CD4-positive, alpha-beta T cell treated with Interleukin-1 beta for 1 hour (primary cell): ENCODE results near the gene BMF.
"Not testable (repeated sequence)": the region's sequence is repeated elsewhere in the genome, so short reads cannot be mapped to it uniquely, and the experiment has no call there.

Experiments used
- DNase-seq, 2 donors: peaks; one replicate each; pipeline ENCODE4 v3.0.0-alpha.2; 2020 to 2022

The BMF gene, protein sequence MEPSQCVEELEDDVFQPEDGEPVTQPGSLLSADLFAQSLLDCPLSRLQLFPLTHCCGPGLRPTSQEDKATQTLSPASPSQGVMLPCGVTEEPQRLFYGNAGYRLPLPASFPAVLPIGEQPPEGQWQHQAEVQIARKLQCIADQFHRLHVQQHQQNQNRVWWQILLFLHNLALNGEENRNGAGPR

DNA sequence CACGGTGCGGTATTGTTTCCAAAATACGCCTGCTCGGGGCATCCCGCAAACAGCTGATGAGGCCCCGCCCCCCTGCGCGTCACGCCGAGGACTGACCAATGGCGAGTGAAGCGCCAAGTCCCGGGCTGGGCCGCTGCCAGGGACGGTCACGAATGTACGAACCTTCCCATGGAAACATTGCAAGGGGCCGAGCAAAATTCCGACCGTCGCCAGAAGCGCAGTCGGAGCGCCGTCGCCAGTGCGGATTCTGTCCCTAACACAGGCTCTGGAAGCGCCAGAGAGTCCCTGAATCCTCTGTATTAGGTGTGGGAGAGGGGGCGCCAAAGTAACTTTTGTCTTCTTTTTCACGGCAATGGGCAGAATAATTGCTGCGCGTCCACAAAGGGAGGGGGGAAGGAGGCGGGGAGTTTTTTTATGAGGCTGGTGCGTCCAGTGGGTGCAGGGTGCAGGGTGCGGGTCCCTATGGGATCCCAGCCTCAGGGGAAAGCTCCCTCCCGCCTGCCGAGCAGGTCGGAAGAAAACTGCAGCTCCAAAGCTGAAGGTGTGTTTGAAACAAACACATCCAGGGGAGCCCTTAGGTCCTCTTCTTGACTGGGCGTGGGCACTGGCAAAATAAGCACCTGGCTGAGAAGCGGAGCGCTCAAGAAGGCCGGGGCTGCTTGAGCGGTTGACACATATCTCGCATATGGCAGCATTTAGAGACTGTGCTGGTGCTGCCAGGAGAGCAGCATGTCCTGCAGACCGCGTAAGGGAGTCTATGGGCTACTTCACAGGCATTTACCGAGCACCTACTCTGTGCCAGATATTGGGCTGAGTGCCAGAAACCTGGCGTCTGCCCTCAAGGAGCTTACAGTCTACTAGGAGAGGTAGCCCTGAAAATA is at the start of gene BMF:
TSS of gene BMF (minus strand) at position 25 of the 881 bp plus-strand sequence. CDS start 2,793 bp downstream, outside the sequence.
- DNase-seq, result peak; percentile 95 to 96

DNA sequence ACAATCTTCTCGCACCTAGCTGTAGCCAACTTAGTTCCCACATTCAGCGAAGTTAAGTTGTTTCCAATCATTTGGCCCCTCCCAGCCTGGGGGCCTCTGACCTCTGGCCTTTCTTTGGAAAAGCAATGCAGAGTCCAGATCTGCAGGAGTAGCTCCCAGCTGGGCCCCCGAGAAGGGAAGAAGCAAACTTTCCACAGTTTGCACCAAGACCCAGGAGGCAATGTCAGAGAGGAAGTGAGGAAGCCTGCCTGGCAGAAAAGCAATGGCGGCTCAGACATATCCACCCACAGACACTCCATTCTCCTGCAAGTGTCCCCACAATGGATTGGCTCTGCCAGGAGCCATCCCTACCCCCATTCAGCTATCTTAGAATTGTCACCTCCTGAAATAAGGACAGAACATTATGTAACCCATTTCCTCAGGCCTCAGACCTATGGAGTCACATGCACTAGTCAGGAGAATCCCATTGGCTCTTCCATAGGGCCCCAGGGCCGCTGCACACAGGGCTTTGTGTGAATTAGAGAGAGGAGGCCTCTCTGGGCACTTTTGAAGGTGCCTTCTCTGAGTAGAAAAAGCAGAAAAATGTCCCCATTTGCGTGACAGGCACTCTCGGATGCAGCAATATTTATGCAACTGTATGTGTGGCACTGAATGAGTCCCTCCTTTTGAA is 49.2 kb upstream of the BMF start:
- DNase-seq, result no peak

DNA sequence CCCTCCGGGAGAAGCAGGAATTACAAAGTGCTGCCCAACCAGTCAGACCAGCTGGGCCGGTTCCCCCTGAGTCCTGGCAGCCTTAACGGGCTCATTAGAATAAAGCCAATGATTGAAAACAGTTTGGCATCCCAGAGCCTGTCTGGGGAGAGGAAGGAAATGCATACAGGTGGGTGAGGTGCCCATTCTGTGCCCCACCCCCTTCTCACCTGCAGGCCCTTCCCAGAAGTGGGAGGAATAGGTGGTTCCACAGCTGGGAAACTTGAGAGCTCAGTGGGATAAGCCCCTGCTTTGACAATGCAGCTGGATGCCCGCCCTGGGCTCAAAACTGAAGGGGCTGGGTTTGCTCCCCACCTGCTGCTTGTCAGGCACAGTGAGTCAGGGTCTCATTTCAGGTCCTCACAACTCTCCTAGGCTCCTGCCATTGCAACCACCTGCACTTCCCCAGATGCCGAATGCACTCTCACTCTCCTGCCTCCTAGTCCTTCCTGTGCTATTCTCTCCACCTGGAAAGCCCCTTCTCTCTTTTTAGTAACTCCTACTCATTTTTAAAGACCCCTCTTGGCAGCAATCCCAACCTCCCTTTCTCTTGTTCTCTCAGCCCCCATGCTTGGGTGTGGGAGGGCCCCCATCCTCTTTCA is 46.7 kb upstream of the BMF start:
- no peak for DNase-seq

DNA sequence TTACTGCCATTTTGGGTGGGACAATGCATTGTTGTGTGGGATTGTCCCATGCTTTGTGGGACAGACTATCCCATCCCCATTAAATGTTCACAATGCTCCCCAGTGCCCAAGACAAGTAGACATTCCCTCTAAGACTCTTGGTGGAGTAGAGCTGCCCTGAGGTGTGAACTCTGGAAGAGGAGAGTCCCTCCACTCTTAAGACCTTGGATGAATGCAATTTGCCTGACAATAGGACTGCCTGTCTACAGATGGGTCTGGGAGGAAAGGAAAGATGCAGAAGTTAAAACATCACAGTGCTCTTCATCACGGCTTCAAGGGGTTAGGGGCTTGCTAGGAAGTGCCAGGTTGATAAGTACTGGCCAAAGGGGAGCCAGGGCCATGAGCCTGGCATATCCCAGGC is 46.1 kb upstream of the BMF start:
- not testable (repeated sequence) for DNase-seq

DNA sequence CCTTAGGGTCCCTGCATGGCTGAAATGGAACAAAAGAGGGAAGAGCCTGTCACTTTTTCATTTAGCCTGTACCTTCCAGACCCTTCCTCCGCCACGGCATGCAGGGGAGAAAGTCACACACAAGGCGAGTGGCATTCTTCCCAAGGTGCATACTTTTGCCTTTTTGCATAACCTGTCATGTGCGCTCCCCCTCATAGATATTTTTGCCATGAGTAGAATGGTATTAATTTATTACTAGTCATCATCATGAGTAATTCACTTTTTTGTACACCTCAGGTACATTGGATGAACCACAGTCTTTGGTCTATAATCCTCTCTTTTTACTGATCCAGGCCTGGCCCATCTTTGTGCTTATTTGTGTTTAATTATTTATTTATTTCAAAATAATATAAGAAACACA is 43.3 kb upstream of the BMF start:
- no peak for DNase-seq

DNA sequence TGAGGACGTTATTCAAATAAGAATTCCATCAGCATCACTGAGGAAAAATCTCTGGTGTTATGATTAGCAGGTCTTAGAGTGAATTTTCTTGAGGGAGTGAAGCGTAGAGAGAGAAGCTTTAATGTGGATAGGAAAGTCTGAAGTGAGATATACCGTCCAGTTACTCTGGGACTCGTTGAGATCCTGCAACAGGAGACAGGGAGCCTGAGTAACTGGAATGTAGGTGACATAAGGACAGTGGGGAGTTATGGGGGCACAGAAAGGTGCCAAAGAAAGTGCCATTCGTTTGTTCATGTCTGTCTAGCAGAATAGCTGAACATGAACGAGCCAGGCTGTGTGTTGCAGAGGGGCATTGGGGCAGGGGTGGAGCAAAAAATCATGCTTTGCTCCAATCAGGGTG is 42.8 kb upstream of the BMF start:
- DNase-seq, result no peak

DNA sequence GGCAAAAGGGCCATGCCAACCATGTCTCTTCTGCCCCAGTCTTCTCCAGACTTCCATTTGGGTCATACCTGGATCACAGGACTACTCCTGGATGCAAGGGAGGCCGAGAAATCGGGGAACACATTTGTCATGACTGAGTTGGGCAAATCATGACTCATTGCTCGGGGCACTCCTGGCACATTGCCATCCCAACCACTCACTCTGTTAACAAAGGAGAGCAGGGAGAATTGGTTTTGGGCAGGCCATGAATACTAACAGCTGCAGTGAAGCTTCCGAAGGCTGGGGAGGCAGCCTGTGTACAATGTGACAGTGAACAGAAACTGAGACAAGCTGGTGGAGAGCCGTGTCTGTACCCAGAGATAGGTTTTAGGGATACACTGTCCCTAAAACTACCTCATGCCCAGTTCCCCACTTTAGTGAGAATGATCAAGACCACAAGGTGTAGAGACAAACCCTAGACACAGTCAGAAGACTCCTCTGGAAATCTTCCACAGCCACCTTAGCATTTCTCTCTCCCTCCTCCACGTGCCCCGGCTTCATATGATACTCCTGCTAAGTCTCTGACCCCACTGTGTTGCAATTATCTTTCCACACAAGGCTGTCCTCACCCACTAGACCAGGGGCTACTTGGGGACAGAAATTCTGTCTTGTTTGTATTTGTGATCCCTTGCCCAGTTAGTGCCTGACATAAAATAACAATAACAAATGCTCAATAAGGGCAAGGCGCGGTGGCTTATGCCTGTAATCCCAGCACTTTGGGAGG is 41.7 kb upstream of the BMF start:
- peak in 1 of 2 donors; percentile 9 for DNase-seq

DNA sequence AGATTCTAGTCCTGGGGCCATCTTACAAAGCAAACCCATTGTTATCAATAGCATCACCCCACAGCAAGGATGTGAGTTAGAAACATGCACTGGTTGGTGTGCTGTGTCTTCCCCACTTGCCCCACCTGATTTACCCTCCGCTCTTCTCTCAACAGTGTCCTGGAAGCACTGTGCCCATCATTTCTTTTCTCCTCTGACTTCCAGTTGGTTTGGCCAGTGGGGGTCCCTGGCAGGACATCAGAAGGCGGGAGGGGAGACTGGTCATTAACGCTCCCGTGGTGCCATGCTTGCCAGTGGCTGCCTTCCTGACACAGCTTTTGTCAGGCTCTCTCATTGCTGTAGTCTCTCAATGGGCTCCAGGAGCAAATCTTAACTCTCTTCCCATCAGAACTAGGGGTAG is 40.7 kb upstream of the BMF start:
- no peak for DNase-seq

DNA sequence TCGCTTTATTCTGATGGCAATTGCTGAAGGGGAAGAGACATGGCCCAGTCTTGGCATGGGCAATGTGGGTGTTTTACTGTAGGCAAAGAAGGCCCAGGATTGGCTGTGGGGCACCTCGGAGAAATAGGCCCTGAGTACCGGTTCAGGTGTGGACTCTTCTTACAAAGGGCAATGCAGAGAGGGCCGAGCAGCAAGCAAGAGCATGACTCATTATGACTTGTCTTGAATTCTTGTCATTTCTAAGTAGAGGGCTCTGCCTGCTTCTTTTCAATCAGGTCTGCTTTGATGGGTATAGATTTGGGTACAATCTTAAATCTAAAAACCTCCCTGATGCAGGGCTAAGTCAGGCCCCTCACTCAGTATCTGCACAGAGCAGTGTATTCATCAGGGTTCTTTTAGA is 37.4 kb upstream of the BMF start:
- DNase-seq, result no peak

DNA sequence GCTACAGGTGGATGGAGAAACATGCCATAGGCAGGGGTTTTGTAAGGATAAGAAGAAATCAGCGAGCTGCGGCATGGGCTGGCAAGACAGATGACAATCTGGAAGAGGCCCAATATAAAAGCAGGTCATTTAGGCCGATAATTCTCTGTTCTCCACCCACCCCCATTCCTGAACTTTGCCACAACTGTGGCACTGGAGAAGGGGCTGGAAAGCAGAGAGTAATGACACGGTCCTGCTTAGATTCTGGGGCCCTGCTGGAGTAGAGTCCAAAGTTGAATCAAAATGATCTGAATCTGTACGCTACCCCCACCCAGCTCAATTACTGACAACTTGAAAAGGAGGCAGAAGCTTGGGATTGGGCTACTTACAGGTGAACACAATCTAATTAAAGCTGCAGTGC is 33.7 kb upstream of the BMF start:
- no peak for DNase-seq

DNA sequence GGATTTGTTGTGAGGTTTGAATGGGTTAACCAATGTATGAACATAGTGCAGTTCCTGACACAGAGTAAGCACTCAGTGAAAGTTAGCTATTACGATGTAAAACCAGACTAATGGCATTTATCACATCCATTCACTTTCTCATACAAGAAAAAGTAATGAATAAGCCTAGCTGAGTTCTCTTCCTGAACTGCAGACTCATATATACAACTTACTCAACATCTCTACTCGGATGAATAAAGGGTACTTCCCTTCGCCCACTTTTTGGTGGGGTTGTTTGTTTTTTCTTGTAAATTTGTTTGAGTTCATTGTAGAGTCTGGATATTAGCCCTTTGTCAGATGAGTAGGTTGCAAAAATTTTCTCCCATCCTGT is 29.5 kb upstream of the BMF start:
- DNase-seq, result not testable (repeated sequence)

DNA sequence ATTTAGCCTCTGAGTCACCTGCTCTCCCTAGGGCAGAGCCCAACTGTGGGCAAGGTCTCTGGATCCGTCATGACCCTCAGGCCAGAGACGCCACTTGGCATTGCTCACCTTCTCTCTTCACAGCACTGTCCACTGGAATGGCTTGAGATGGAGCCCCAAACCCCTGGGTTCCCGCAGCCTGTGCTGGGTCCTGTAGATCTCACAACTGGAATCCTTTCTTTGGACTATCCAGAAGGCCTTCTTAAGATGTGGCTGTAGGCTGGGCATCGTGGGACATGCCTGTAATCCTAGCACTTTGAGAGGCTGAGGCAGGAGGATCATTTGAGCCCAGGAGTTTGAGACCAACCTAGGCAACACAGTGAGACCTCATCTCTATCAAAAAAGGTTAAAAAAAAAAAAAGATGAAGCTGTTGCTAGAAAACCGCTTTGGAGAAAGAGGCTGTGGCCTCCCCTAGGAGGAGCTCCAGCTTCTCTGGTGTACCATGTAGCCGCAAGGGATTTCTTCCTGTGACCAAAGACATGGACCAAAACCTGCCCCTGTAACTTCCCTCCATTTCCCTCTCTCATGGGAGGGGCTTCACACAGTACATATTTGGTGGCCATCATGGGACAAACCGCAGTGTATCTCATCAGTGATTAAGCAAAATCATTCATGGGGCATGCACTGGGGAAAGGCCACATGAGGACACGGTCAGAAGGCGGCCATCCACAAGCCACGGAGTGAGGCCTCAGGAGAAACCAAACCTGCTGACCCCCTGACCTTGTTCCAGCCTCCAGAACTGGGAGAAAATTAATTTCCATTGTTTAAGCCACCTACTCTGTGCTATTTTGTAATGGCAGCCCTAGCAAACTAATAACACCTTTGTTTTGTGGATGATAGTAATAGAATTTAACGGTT is 28.9 kb upstream of the BMF start:
- DNase-seq, result no peak

DNA sequence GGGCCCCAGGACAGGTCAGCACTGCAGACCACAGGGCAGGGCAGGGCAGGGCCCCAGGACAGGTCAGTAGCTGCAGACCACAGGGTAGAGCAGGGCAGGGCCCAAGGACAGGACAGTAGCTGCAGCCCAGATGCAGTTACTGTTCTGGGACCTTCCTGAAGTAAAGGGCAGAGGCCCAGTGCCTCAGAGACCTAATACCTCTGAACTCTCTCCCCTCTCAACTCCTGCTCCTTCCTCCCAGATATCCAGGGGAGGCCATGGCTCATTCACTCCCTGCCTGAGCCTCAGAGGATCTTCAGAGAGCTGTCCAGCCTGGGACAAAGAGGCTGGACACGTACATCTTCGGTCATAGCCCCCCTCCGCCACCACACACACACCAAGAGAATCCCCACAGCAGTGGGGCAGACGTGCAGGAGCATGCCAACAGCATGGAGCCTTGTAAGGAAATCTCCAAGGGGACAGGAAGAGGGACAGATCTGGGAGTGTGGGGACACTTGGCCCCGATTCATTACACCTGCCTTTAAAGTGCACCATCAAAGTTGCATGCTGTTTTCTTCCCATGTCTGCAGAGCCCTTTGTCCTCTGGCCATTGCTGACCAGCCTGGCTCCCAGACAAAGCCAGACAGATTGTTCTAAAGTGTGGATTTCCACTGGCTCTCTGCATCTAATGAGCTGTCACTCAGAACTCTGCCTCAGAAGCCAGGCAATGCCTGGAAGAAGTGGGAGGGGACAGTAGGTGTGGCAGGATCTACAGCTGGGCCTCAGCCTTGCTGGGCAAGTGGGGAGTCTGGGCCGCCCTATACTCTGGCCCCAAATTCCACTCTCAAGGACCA is 28.0 kb upstream of the BMF start:
- DNase-seq, result no peak

DNA sequence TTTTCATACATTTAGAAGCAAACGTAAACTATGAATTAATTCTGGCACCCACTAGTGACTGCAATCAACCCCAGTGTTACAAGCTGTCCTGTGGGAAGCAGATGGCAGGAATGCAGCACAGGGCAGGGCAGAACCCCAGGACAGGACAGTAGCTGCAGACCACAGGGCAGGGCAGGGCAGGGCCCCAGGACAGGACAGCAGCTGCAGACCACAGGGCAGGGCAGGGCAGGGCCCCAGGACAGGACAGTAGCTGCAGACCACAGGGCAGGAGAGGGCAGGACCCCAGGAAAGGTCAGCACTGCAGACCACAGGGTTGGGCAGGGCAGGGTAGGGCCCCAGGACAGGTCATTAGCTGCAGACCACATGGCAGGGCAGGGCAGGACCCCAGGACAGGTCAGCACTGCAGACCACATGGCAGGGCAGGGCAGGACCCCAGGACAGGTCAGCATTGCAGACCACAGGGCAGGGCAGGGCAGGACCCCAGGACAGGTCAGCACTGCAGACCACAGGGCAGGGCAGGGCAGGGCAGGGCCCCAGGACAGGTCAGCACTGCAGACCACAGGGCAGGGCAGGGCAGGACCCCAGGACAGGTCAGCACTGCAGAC is 27.3 kb upstream of the BMF start:
- not testable (repeated sequence) for DNase-seq

DNA sequence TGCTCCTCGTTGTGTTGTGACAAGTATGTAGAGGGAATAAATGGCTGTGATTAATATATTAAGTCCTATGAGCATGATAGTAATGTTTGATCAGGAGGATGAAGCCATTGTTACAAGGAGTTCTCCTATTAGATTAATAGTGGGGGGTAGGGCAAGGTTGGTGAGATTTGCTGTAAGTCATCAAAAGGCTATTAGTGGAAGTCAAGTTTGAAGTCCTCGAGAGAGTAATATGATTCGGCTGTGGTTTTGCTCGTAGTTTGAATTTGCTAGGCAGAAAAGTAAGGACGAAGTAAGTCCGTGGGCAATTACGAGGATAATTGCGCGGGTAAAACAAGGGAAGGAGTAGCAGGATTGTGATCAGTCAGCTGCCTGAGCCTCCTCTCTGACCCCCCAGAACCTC is 26.2 kb upstream of the BMF start:
- no peak for DNase-seq

DNA sequence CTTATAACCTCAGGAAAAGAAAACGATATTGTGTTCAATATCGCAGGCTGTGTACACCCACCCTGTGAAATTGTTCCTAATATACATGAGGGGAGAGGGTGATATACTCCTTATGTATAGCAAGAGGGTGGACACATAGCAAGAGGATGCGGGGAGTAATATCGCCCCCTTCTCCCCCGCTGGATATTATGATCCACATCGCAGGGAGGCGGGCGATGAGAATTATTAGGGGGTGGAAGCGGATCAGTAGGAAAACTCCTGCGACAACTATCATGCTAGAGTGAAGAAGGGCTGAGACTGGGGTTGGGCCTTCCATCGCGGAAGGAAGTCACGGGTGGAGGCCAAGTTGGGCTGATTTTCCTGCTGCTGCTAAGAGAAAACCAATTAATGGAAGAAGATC is 24.9 kb upstream of the BMF start:
- no peak for DNase-seq

DNA sequence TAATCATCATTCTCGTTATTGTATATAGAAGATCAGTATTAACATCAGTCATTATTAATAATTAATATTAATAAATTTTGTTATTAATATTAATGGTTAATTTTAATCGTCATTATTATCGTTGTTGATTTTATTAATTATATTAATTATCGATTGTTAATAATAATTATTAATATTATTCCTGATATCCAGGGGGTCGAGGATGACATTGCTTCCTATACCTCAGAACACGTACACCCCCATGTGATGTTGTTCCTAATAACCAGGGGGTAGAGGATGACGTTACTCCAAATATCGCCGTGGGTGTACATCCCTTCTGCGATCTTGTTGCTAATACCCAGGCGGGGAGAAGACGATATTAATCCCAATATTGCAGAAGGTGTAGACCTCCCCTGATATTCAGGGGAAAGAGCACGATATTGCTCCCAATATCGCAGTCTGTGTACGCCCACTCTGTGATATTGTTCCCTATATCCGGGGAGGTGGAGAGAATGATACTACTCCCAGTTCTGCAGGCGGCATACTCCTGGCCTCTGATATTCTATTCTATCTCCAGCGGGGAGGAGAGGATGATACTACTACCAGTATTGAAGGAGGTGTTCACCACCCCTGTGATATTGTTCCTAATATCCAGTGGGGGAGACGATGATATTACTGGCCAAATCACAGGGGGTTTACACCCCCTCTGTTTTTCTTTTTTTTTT is 22.3 kb upstream of the BMF start:
- no peak for DNase-seq

DNA sequence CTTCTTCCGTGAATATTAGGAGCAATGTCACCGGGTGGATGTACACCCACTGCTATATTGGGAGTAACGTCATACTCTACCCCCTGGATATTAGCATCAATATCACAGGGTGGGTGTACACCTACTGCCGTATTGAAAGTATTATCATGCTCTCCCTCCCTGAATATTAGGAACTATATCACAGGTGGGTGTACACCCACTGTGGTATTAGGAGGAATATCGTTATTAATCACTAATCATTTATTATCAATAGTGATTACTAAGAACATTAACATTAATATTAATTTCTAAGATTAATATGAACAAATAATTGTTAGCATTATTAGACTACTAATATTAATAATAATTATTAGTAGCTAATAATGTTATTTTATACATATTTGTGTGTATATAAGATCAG is 21.4 kb upstream of the BMF start:
- DNase-seq, result no peak
